H1 (cell line): Measurements from ENCODE around the gene PCDH18. TPM values are rescaled to one million over a fixed set of nuclear protein-coding genes. Genes with fewer than 3 reads are reported as not detected.

Experiments used
- CTBP2 ChIP-seq: IDR thresholded peaks from 2 replicates; pipeline ENCODE4 v1.7.0; 2011; ENCODE audit warnings: borderline replicate concordance, mild to moderate bottlenecking, moderate library complexity, mixed read lengths, low read length; ENCODE audit not compliant: insufficient read depth, insufficient read length
- KDM1A ChIP-seq: fragments of 200-600, 300-600 bp; sonication (generic); IDR thresholded peaks from 2 replicates; pipeline ENCODE4 v1.7.1; 2016; ENCODE audit warnings: mild to moderate bottlenecking, low read length, borderline replicate concordance
- KDM5A ChIP-seq: fragments of 200-600 bp; IDR thresholded peaks from 2 replicates; pipeline ENCODE4 v1.7.1; 2012; ENCODE audit warnings: mild to moderate bottlenecking, low read length, inconsistent platforms, mixed read lengths
- SAP30 ChIP-seq: fragments of 300-600 bp; sonication (generic); IDR thresholded peaks from 2 replicates; pipeline ENCODE4 v1.7.1; 2012; ENCODE audit warnings: low read length, moderate library complexity, mild to moderate bottlenecking, inconsistent platforms; ENCODE audit not compliant: insufficient read depth, insufficient replicate concordance
- SRF ChIP-seq: IDR thresholded peaks from 2 replicates; pipeline ENCODE4 v1.6.1; 2011; ENCODE audit warnings: mild to moderate bottlenecking, low read depth, low read length, moderate library complexity
- polyA plus RNA-seq, 7 experiments: library from polyadenylated mRNA; depleted of rRNA in 3 of 7; stranded (reverse) in 5 of 7; unstranded in 2 of 7; fragments of >200 nt in 5 of 7; fragments of 200-250 nt in 2 of 7; gene quantifications; 1 replicate in 5 of 7; 2 replicates in 1 of 7; 4 replicates in 1 of 7; pipeline versions ENCODE4 v1.2.1 to v1.2.3, GENCODE V29; 2011 to 2013; ENCODE audit warnings: missing spikeins in 2 of 7, mixed read lengths in 2 of 7
- total RNA-seq: library from RNA; stranded (reverse); fragmentation: NEBNext Ultra II Directional; extraction: Animal tissue kit (Norgen Biotek cat#: 25700); gene quantifications from 2 replicates; pipeline ENCODE4 v1.2.1, GENCODE V29; 2021
- TF ChIP-seq, protein P1 (sequence below): fragments of 300-600 bp; sonication (generic); IDR thresholded peaks from 2 replicates; pipeline ENCODE4 v1.7.1; 2012; ENCODE audit warnings: low read length, moderate library complexity, mild to moderate bottlenecking, inconsistent platforms; ENCODE audit not compliant: insufficient replicate concordance
- TF ChIP-seq, protein P2 (sequence below), 3 experiments: IDR thresholded peaks; 1 replicate in 2 of 3; 2 replicates in 1 of 3; pipeline versions ENCODE4 v1.5.1 to v1.6.1; 2011; ENCODE audit warnings: low read length in 3 of 3, mild to moderate bottlenecking in 3 of 3, inconsistent platforms in 2 of 3, low read depth in 1 of 3, moderate library complexity in 1 of 3; ENCODE audit not compliant: insufficient read depth in 1 of 3; ENCODE audit errors: control extremely low read depth in 1 of 3

The PCDH18 gene
- total and polyA plus RNA-seq, 2 of the 8 experiments (the other 6 are each of a cell fraction or from before 2014, with no cell fraction given), result 28.8 to 41.8 TPM

- TF ChIP-seq, protein P1, sequence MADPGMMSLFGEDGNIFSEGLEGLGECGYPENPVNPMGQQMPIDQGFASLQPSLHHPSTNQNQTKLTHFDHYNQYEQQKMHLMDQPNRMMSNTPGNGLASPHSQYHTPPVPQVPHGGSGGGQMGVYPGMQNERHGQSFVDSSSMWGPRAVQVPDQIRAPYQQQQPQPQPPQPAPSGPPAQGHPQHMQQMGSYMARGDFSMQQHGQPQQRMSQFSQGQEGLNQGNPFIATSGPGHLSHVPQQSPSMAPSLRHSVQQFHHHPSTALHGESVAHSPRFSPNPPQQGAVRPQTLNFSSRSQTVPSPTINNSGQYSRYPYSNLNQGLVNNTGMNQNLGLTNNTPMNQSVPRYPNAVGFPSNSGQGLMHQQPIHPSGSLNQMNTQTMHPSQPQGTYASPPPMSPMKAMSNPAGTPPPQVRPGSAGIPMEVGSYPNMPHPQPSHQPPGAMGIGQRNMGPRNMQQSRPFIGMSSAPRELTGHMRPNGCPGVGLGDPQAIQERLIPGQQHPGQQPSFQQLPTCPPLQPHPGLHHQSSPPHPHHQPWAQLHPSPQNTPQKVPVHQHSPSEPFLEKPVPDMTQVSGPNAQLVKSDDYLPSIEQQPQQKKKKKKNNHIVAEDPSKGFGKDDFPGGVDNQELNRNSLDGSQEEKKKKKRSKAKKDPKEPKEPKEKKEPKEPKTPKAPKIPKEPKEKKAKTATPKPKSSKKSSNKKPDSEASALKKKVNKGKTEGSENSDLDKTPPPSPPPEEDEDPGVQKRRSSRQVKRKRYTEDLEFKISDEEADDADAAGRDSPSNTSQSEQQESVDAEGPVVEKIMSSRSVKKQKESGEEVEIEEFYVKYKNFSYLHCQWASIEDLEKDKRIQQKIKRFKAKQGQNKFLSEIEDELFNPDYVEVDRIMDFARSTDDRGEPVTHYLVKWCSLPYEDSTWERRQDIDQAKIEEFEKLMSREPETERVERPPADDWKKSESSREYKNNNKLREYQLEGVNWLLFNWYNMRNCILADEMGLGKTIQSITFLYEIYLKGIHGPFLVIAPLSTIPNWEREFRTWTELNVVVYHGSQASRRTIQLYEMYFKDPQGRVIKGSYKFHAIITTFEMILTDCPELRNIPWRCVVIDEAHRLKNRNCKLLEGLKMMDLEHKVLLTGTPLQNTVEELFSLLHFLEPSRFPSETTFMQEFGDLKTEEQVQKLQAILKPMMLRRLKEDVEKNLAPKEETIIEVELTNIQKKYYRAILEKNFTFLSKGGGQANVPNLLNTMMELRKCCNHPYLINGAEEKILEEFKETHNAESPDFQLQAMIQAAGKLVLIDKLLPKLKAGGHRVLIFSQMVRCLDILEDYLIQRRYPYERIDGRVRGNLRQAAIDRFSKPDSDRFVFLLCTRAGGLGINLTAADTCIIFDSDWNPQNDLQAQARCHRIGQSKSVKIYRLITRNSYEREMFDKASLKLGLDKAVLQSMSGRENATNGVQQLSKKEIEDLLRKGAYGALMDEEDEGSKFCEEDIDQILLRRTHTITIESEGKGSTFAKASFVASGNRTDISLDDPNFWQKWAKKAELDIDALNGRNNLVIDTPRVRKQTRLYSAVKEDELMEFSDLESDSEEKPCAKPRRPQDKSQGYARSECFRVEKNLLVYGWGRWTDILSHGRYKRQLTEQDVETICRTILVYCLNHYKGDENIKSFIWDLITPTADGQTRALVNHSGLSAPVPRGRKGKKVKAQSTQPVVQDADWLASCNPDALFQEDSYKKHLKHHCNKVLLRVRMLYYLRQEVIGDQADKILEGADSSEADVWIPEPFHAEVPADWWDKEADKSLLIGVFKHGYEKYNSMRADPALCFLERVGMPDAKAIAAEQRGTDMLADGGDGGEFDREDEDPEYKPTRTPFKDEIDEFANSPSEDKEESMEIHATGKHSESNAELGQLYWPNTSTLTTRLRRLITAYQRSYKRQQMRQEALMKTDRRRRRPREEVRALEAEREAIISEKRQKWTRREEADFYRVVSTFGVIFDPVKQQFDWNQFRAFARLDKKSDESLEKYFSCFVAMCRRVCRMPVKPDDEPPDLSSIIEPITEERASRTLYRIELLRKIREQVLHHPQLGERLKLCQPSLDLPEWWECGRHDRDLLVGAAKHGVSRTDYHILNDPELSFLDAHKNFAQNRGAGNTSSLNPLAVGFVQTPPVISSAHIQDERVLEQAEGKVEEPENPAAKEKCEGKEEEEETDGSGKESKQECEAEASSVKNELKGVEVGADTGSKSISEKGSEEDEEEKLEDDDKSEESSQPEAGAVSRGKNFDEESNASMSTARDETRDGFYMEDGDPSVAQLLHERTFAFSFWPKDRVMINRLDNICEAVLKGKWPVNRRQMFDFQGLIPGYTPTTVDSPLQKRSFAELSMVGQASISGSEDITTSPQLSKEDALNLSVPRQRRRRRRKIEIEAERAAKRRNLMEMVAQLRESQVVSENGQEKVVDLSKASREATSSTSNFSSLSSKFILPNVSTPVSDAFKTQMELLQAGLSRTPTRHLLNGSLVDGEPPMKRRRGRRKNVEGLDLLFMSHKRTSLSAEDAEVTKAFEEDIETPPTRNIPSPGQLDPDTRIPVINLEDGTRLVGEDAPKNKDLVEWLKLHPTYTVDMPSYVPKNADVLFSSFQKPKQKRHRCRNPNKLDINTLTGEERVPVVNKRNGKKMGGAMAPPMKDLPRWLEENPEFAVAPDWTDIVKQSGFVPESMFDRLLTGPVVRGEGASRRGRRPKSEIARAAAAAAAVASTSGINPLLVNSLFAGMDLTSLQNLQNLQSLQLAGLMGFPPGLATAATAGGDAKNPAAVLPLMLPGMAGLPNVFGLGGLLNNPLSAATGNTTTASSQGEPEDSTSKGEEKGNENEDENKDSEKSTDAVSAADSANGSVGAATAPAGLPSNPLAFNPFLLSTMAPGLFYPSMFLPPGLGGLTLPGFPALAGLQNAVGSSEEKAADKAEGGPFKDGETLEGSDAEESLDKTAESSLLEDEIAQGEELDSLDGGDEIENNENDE, result no peak
- no peak for TF ChIP-seq SRF
- TF ChIP-seq SAP30, result no peak
- TF ChIP-seq CTBP2, result no peak
- no peak for TF ChIP-seq KDM1A
- TF ChIP-seq, protein P2, sequence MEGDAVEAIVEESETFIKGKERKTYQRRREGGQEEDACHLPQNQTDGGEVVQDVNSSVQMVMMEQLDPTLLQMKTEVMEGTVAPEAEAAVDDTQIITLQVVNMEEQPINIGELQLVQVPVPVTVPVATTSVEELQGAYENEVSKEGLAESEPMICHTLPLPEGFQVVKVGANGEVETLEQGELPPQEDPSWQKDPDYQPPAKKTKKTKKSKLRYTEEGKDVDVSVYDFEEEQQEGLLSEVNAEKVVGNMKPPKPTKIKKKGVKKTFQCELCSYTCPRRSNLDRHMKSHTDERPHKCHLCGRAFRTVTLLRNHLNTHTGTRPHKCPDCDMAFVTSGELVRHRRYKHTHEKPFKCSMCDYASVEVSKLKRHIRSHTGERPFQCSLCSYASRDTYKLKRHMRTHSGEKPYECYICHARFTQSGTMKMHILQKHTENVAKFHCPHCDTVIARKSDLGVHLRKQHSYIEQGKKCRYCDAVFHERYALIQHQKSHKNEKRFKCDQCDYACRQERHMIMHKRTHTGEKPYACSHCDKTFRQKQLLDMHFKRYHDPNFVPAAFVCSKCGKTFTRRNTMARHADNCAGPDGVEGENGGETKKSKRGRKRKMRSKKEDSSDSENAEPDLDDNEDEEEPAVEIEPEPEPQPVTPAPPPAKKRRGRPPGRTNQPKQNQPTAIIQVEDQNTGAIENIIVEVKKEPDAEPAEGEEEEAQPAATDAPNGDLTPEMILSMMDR (IDR thresholded peaks at IDR 0.05; ENCODE audit: control extremely low read depth in 1 of 3, insufficient read depth in 1 of 3, low read depth in 1 of 3, low read length in 3 of 3), result no peak
- TF ChIP-seq KDM5A, result no peak
Measured at GRCh38 chr4:137541876-137542646, 9.8 kb upstream of the PCDH18 start (continued).
